ENCODE measurements around the gene CCDC93. TPM values are rescaled to one million over a fixed set of nuclear protein-coding genes. Genes with fewer than 3 reads are reported as not detected.
"Not testable (repeated sequence)": the region's sequence is repeated elsewhere in the genome, so short reads cannot be mapped to it uniquely, and the experiment has no call there.

Gene CCDC93
- total and polyA plus RNA-seq, 2 of the 4 experiments (the other 2 are of a cell fraction), result 8.1 to 17.2 TPM

DNA sequence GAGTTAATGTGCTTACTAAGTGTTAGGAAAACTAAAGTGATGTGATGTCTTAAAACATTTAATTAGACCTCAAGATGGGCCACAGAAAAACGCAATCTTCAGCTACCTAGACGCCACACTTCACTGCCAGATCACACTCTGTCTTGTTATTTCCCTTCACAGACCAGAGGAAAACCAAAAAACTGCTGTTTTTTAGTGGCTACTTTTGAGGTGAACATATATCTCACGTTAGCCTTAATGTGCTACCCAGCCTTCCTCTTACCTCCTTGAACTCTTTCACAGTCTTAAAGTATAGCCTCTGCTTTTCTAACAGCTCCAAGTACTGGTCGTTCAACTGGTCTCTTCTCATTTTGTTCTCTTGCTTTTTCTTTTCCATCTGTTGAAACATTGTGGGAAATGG lies 83.1 kb downstream of the CCDC93 start:
- H3K9me3 ChIP-seq (ENCODE audit: control insufficient read depth, insufficient read depth, low read length), result no peaks in the 10 kb centered on the region
- no peak overlapping the region for H4K8ac ChIP-seq (ENCODE audit: low read depth in 2 of 2, low read length in 2 of 2)
- intact Hi-C loops (cut with micrococcal nuclease) (no loop called here), in situ Hi-C loops (cut with MboI; ENCODE audit: low sequenced_read_pairs) (loop anchor here (10.0 kb wide), 1 partner anchor 106 kb away; no protein-coding TSS in a partner anchor), dilution Hi-C loops (cut with HindIII; ENCODE audit: low sequenced_read_pairs, unreplicated experiment) (no loop called here)
- no peaks in the 10 kb centered on the region for H4K20me1 ChIP-seq (ENCODE audit: insufficient read depth, low read length)
- H3K18ac ChIP-seq (ENCODE audit: low read depth, low read length), result no peak overlapping the region
- ATAC-seq (ENCODE audit: low read depth) (no peak), DNase-seq (no peak)
- H2BK20ac ChIP-seq (ENCODE audit: low read depth, low read length), result no peak overlapping the region
- CTCF ChIA-PET, result interaction anchor here (0.9 to 1.4 kb wide), 2 partner anchors 12 to 13 kb away, joined by 3 to 4 read pairs; no protein-coding TSS in a partner anchor
- no peak overlapping the region for H2AK5ac ChIP-seq (ENCODE audit: low read depth, low read length)
- H3K4ac ChIP-seq (ENCODE audit: low read depth, low read length), result no peak overlapping the region
- H4K91ac ChIP-seq (ENCODE audit: insufficient read depth, low read depth, low read length), result no peak overlapping the region
- H2BK15ac ChIP-seq (ENCODE audit: low read depth, low read length), result no peak overlapping the region
- H4K5ac ChIP-seq (ENCODE audit: low read depth, low read length), result no peak overlapping the region
- H3K36me3 ChIP-seq (ENCODE audit: control insufficient read depth, insufficient read depth, low read length), result peaks cover 47% of the 10 kb centered on the region
- 83% methylated on average over 1 of the region's 4 CpGs; no CpG with 5 or more reads in 1 of the 2 experiments for WGBS, 2 experiments (ENCODE audit: extremely low coverage in 2 of 2, insufficient read length in 1 of 2)
- H3K14ac ChIP-seq (replicated peaks; ENCODE audit: low read depth, low read length), result no peak overlapping the region
- no peak overlapping the region for H2BK5ac ChIP-seq (ENCODE audit: low read depth, low read length, poor library complexity, severe bottlenecking)
- no peak overlapping the region for H3K4me3 ChIP-seq (ENCODE audit: insufficient read depth, low read depth, low read length)
- no peak for TF ChIP-seq SMC3 (IDR thresholded peaks at IDR 0.05; ENCODE audit: low read depth, low read length)
- H3K27me3 ChIP-seq (ENCODE audit: control insufficient read depth, insufficient read depth, low read length), result no peaks in the 10 kb centered on the region
- no peak overlapping the region for H3K27ac ChIP-seq (ENCODE audit: insufficient read depth, low read length)
- no peak overlapping the region for H2AK9ac ChIP-seq (replicated peaks; ENCODE audit: low read depth, low read length, poor library complexity)
- H2AFZ ChIP-seq (replicated peaks; ENCODE audit: low read length, poor library complexity), result no peak overlapping the region
- H3K23ac ChIP-seq (ENCODE audit: low read depth, low read length), result no peak overlapping the region
- H2BK120ac ChIP-seq (ENCODE audit: low read depth, low read length), result no peak overlapping the region
- H3K79me1 ChIP-seq (ENCODE audit: low read depth in 1 of 2, low read length in 2 of 2), result peaks cover 0 to 5% of the 10 kb centered on the region in 2 experiments; a peak in 1 of 4 replicates
- no peak overlapping the region for H3K4me2 ChIP-seq (ENCODE audit: low read depth, low read length)
- no peak overlapping the region for H3K56ac ChIP-seq (ENCODE audit: extremely low read depth, insufficient read depth, low read length)
- H3K9me1 ChIP-seq (ENCODE audit: insufficient read depth, low read length), result peaks cover 3% of the 10 kb centered on the region; the same call in 1 of the 2 replicates
- peaks cover 5% of the 10 kb centered on the region; the same call in 1 of the 2 replicates for H3K4me1 ChIP-seq (ENCODE audit: control insufficient read depth, insufficient read depth, low read length)
- POLR2A ChIA-PET (ENCODE audit: unreplicated experiment), result no interaction called here
- no peak overlapping the region for H3K9ac ChIP-seq (ENCODE audit: low read depth, low read length)
- BruUV-seq (replicated peaks), result no TSS peak

DNA sequence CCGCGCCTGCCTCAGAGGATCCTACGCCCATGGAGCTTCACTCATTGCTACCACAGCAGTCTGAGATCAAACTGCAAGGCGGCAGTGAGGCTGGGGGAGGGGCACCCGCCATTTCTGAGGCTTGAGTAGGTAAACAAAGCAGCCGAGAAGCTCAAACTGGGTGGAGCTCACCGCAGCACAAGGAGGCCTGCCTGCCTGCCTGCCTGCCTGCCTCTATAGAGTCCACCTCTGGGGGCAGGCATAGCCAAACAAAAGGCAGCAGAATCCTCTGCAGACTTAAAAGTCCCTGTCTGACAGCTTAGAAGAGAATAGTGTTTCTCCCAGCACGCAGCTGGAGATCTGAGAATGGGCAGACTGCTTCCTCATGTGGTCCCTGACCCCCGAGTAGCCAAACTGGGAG lies 90.4 kb downstream of the CCDC93 start:
- in situ Hi-C loops (cut with MboI; ENCODE audit: low sequenced_read_pairs); ATAC-seq (ENCODE audit: low read depth): not testable (repeated sequence)

More for the DNA sequence above, 90.4 kb downstream of the CCDC93 start:
- H2AFZ ChIP-seq (replicated peaks; ENCODE audit: low read length, poor library complexity); H2AK9ac ChIP-seq (replicated peaks; ENCODE audit: low read depth, low read length, poor library complexity); H3K14ac ChIP-seq (replicated peaks; ENCODE audit: low read depth, low read length); H3K79me1 ChIP-seq (ENCODE audit: low read depth in 1 of 2, low read length in 2 of 2); H3K23ac ChIP-seq (ENCODE audit: low read depth, low read length); intact Hi-C loops (cut with micrococcal nuclease); H2BK20ac ChIP-seq (ENCODE audit: low read depth, low read length); H3K18ac ChIP-seq (ENCODE audit: low read depth, low read length); H4K91ac ChIP-seq (ENCODE audit: insufficient read depth, low read depth, low read length); H3K9ac ChIP-seq (ENCODE audit: low read depth, low read length); H4K20me1 ChIP-seq (ENCODE audit: insufficient read depth, low read length); H3K4me1 ChIP-seq (ENCODE audit: control insufficient read depth, insufficient read depth, low read length); POLR2A ChIA-PET (ENCODE audit: unreplicated experiment); H3K4me2 ChIP-seq (ENCODE audit: low read depth, low read length); H3K27ac ChIP-seq (ENCODE audit: insufficient read depth, low read length); H2BK120ac ChIP-seq (ENCODE audit: low read depth, low read length); DNase-seq; H3K4me3 ChIP-seq (ENCODE audit: insufficient read depth, low read depth, low read length); dilution Hi-C loops (cut with HindIII; ENCODE audit: low sequenced_read_pairs, unreplicated experiment); H3K9me3 ChIP-seq (ENCODE audit: control insufficient read depth, insufficient read depth, low read length); BruUV-seq (replicated peaks); H3K4ac ChIP-seq (ENCODE audit: low read depth, low read length); H4K8ac ChIP-seq (ENCODE audit: low read depth in 2 of 2, low read length in 2 of 2); H3K27me3 ChIP-seq (ENCODE audit: control insufficient read depth, insufficient read depth, low read length); CTCF ChIA-PET; H2AK5ac ChIP-seq (ENCODE audit: low read depth, low read length); H2BK5ac ChIP-seq (ENCODE audit: low read depth, low read length, poor library complexity, severe bottlenecking); H4K5ac ChIP-seq (ENCODE audit: low read depth, low read length); H3K56ac ChIP-seq (ENCODE audit: extremely low read depth, insufficient read depth, low read length); H3K9me1 ChIP-seq (ENCODE audit: insufficient read depth, low read length); H2BK15ac ChIP-seq (ENCODE audit: low read depth, low read length): not testable (repeated sequence)
- peaks cover 32% of the 10 kb centered on the region for H3K36me3 ChIP-seq (ENCODE audit: control insufficient read depth, insufficient read depth, low read length)
- no CpG with 5 or more reads among the region's 9 CpGs for WGBS, 2 experiments (ENCODE audit: extremely low coverage in 2 of 2, insufficient read length in 1 of 2)

All from IMR-90 (cell line).